Inflammatory macrophage (primary cell): ENCODE results near the gene GIPC1.
"Not testable (repeated sequence)": the region's sequence is repeated elsewhere in the genome, so short reads cannot be mapped to it uniquely, and the experiment has no call there.

ENCODE experiments used
- DNase-seq, 2 donors: peaks; one replicate each; pipeline ENCODE4 v3.0.0-alpha.2; 2020 to 2022
- total RNA-seq, 18 experiments: gene quantifications; one replicate each; lab custom pipeline; 2026; ENCODE audit warnings: mixed read lengths in 6 of 18, inconsistent platforms in 2 of 18; lab: John Stamatoyannopoulos, UW

Gene GIPC1
- 12.6 to 65.9 (median 33.0) reads per million in 18 experiments for total RNA-seq

DNA sequence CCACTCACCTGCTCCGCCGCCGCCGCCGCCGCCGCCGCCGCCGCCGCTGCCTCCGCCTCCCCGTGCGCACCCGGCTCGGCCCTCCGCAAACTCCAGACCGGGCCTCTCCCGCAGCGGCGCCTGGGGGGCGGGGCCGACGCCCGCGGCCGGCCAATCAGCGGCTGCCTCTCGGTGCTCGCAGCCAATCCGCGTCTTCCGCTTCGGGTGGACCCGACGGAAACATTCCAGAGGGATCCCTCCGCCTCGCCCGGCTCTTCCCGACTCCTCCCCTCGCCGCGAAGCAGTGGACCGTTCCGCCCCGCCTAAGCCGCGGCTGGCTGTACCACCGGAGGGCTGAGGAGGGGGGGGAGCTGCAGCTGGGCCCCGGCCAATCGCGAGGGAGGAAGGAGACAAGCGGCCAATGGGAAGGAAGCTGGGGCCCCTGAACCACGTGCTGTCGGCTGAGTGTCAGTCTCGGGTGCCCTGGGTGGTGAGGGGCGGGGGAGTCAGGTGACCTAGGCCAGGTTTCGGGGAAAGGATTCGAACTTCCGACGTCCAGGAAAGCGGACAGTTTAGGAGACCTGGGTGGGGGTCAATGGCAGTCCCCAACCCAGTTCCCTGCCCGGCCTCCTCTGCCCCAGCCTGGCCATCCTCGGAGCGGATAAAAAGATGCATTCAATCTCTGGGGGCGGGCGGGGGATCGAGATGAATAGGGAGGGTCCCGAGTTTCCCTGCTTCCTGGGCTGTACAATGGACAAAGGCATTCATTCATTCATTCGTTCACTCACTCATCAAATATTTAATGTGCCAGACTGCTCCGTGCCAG is at the start of gene GIPC1:
Gene GIPC1, minus strand, starts transcription at position 99 of the 805 bp plus-strand sequence. CDS start 13,151 bp downstream, outside the sequence.
- DNase-seq: peak; percentile 82 to 90

GRCh38 chr19:14545716-14546082 is 49.8 kb upstream of the GIPC1 start:
- no peak for DNase-seq

DNA sequence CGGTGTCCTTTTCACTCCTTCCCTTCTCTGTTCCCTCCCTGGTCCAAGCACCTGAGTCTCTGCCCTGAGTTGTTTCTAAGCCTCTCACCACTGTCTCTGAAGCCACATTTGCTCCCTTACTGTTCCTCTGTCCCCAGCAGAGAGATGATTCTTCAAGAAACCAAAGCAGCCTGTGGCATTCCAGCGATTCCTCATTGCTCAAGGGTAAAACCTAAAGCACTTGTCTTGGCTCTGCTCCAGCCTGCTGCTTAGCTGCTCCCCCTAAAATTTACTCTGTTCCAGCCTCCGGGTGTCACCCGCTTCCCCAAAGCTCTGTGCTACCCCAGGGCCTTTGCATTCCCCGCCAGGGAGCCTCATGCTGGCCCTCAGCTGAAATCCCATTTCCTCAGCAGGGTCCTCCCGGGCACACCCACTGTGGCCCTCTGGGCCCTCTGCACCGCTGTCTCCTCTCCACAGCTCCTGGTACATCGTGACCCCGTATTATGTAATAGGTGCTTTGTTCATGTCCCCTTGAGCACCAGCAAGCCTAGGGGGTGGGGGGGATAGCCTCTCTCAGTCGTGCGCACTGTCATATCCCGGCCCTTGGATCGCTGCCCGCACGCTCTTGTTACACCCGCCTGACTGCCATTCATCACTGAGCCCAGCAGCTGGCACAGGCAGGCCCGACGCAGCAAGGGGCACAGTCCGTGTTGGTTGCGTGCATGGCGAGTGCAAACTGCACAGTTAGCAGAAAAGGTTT is 49.2 kb upstream of the GIPC1 start:
- no peak for DNase-seq

DNA sequence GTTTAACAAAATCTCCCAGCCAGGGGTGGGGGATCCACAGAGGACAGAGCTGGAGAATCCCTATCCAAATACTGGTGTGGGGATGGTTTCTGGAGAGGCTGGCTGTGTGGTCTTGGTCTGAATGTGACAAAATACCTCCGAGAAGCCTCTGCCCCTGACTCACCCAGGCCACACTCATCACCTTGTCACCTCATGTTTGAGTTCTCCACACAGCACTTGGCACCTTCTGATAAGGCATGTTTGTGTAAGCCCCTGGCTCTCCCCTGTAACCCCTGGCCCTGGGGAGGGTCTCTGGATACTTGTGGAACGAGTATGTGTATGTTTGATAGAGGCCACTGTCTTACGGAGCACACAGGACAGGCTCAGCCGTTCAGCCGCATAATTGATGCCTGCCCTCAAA is 48.1 kb upstream of the GIPC1 start:
- DNase-seq: no peak

DNA sequence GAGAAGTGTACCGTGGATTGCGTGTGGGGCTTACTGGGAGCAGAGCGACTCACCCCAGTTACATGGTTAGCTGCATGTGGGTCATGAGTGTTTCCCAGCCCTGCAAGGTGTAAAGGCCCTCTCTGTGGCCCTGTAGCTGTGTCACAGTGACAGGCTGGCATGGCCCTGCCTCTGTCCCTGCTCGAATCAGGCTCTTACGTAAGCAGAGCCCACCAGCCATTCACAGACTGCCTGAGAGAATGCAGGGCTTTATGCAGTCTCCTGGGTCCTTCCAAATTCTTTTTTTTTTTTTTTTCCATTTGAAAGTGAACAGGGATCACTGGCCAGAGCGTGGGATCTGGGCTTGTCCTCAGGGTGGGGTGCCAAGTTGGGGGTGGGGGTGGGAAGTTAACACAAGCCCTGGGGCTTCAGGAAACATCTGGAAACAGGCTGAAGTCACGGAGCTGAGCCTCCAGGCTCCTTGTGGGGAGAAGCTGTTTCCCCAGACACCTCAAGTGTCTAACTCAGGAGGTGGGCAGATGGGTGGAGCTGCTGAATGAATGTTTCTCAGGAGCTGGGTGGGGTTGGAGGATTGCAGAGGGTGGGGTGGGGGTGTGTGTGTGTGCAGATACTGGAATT is 46.9 kb upstream of the GIPC1 start:
- DNase-seq: peak; percentile 39 to 65

DNA sequence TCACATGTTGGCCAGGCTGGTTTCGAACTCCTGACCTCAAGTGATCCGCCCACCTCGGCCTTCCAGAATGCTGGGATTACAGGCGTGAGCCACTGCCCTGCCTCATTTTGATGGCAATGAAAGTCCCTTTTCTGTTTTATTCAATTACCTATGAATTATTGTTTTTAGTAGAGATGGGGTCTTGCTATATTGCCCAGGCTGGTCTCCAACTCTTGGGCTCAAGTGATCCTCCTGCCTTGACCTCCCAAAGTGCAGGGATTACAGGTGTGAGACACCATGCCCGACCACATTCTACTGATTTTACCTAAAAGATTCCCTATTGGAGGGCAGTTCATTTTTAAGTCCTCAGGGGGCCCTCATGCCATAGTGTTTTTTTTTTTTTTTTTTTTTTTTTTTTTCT is 46.1 kb upstream of the GIPC1 start:
- not testable (repeated sequence) for DNase-seq

DNA sequence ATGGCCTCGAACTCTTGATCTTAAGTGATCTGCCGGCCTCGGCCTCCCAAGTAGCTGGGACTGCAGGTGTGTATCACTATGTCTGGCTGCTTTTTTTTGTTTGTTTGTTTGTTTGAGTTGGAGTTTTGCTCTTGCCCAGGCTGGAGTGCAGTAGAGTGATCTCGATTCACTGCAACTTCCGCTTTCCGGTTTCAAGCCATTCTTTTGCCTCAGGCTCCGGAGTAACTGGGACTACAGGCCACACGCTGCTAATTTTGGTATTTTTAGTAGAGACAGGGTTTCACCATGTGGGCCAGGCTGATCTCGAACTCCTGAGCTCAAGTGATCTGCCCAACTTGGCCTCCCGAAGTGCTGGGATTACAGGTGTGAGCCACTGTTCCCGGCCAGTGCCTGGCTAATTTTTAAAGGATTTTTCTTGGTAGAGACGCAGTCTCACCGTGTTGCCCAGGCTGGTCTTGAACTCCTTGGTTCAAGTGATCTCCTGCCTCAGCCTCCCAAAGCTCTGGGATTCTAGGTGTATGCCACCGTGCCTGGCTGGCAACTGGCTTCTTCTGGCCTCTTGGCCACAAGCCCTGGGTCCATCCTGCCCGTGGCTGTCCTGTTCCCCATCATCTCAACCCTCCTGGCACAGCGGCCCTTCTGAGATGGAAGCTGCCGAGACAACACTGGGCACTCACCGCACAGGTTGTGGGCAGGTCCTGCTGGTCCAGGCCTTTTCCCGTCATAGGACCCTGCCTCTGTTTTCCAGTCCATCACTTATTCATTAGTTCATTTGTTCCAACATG is 45.0 kb upstream of the GIPC1 start:
- DNase-seq: no peak

- no peak for DNase-seq
These were observed 41.2 kb upstream of the GIPC1 start for GRCh38 chr19:14536926-14537692.

GRCh38 chr19:14533450-14533849 is 37.5 kb upstream of the GIPC1 start:
- DNase-seq: no peak

GRCh38 chr19:14530506-14530905 is 34.6 kb upstream of the GIPC1 start:
- DNase-seq: peak; percentile 14 to 34

DNA sequence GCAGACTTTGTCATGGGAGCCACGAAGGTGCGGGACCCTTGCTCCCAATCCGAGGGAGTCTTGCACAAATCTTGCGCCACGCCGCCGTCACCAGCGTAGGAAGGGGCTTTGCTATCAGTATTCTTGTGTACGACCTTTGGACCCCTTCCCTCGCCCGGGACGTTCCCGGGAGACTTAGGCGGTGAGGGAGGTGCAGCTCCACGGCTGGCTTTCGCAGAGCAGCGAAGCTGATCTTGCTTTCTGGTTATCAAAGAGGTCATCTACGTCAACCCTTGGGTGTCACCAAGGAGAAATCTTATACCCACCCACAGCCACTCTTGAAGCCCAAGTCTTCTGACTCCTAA is 34.0 kb upstream of the GIPC1 start:
- peak; percentile 77 to 89 for DNase-seq

- peak; percentile 100 for DNase-seq
These were observed 33.5 kb upstream of the GIPC1 start, which contains the start of gene TECR for GRCh38 chr19:14529254-14530004. Gene TECR, plus strand, starts transcription at chr19:14529594. Its CDS starts 103 bp downstream, at chr19:14529697.

DNA sequence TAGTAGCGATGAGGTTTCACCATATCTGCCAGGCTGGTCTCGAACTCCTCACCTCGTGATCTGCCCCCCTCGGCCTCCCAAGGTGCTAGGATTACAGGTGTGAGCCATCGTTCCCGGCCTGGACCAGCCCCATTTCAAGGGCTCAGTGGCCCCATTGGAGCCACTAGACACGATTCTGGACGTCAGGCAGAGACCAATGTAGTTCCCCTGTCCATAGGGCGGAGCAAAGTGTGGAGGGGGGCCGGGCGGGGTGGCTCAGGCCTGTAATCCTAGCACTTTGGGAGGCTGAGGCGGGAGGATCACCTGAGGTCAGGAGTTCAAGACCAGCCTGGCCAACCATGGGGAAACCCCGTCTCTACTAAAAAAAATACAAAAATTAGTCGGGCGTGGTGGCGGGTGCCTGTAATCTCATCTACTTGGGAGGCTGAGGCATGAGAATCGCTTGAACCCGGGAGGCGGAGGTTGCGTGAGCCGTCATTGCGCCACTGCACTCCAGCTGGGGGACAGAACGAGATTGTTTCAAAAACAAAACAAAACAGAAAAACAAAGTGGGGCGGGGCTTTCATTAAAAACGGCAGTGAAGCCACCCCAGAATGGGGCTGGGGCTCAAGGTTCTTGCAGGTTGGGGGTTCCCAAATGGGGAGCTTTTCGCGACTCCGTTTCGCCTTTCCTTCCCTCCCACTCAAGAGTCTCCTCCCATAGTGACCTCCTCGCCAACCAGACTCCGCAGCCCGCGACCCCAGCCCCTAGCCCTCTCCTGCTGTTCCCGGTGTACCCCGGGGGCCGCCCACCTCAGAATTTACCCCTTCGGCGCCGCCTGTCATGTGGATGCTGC is 32.7 kb upstream of the GIPC1 start:
- DNase-seq: peak in 1 of 2 donors; percentile 28

GRCh38 chr19:14526423-14526822 is 30.5 kb upstream of the GIPC1 start:
- DNase-seq: no peak

DNA sequence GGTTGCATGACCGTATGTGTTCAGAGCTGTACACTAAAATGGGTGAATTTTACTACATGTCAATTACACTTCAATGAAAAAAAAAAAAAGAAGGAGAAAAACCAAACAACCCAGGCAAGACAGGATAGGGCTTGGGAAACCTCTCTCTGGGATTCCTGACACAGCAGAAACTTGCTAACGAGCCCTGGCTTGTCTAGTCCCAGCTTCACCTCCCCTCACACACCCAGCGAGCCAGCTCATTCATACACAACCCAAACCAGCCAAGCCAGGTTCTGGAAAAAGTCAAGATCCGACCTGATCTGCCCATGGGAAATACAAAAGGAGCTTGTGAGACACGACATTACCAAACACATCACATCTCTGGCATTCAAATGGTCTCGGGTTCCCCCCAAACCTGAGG is 29.8 kb upstream of the GIPC1 start:
- DNase-seq: no peak

GRCh38 chr19:14520543-14520942 is 24.6 kb upstream of the GIPC1 start:
- no peak for DNase-seq

- DNase-seq: peak; percentile 75 to 81
These were observed 24.0 kb upstream of the GIPC1 start for GRCh38 chr19:14519860-14520407.

GRCh38 chr19:14519245-14519859 is 23.4 kb upstream of the GIPC1 start:
- DNase-seq: no peak

GRCh38 chr19:14517840-14518505 is 22.0 kb upstream of the GIPC1 start, which contains the start of gene DNAJB1:
Gene DNAJB1, minus strand, starts transcription at chr19:14518397. Its CDS starts 48 bp downstream, at chr19:14518349.
- DNase-seq: peak; percentile 72 to 84
